GM12892 (cell line): ENCODE data around the gene TNC.

Experiments used
- DNase-seq: peaks from one replicate; pipeline ENCODE4 v3.0.0; 2011; ENCODE audit not compliant: insufficient read length
- FAIRE-seq: peaks from 2 replicates; lab custom pipeline; 2011; peaks lifted over from hg19 to GRCh38; lab: Jason Lieb, UNC
- POLR2A ChIP-seq: IDR thresholded peaks from 2 replicates; pipeline ENCODE4 v1.6.1; 2011; ENCODE audit warnings: low read depth, low read length, control low read depth
- POLR2AphosphoS5 ChIP-seq: IDR thresholded peaks from 2 replicates; pipeline ENCODE4 v1.6.1; 2011; ENCODE audit warnings: low read depth, low read length, control low read depth
- TAF1 ChIP-seq: IDR thresholded peaks from 2 replicates; pipeline ENCODE4 v1.6.1; 2011; ENCODE audit warnings: low read depth, mild to moderate bottlenecking, control low read depth, low read length, borderline replicate concordance

The TNC gene

DNA sequence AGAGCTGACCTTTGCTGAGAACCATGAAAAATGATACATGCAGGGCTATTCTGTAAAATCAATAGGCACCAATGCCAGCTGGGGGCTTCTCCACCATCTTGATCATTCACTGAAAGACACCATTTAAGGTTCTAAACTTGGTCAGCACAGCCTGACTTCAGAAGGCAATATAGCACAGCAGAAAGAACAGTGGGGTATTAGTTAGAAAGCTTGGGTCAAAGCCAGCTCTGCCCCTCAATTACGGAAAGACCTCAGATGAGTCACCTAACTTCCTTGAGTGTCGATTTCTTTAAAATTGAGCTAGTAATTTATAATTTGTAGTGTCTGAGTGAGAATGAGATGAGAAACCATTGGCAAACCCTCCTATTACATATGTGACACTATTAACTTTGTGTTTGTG is 3.4 kb downstream of the TNC start:
- TF ChIP-seq TAF1 (no peak), POLR2AphosphoS5 (no peak)
- FAIRE-seq (no peak), DNase-seq (no peak)

- no peak for FAIRE-seq
- TF ChIP-seq TAF1 (no peak), POLR2AphosphoS5 (no peak), POLR2A (no peak)
- DNase-seq: no peak
These were observed 3.9 kb downstream of the TNC start for GRCh38 chr9:115114084-115114483.

- DNase-seq (no peak), FAIRE-seq (no peak)
- TF ChIP-seq TAF1 (no peak), POLR2AphosphoS5 (no peak), POLR2A (no peak)
These were observed 6.1 kb downstream of the TNC start for GRCh38 chr9:115111874-115112273.

- DNase-seq: no peak
- FAIRE-seq: no peak
- TF ChIP-seq POLR2AphosphoS5 (no peak), TAF1 (no peak), POLR2A (no peak)
These were observed 8.5 kb downstream of the TNC start for GRCh38 chr9:115109486-115109885.

DNA sequence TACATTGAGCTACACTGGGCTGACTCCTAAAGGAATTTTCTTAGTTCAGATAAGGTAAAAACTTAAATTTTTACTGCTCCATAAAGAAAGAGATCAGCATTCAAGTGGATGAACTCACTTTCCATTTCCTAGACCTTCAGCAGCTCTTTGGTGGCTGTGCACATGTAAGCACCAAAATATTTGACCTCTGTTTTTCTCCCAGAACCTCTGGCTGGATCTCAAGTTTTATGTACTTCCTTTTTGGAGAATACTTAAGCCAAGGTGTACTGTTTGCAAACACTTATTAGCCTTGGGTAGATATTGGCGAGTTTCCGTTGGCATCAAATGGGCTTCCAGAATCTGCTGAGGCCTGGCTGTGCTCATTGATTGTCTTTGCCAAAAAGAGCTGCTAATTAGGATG is 10.3 kb downstream of the TNC start:
- DNase-seq: no peak
- no peak for TF ChIP-seq TAF1
- TF ChIP-seq POLR2A: no peak
- no peak for TF ChIP-seq POLR2AphosphoS5
- FAIRE-seq: no peak

GRCh38 chr9:115106642-115107041 is 11.3 kb downstream of the TNC start:
- DNase-seq (no peak), FAIRE-seq (no peak)
- TF ChIP-seq TAF1 (no peak), POLR2AphosphoS5 (no peak), POLR2A (no peak)

DNA sequence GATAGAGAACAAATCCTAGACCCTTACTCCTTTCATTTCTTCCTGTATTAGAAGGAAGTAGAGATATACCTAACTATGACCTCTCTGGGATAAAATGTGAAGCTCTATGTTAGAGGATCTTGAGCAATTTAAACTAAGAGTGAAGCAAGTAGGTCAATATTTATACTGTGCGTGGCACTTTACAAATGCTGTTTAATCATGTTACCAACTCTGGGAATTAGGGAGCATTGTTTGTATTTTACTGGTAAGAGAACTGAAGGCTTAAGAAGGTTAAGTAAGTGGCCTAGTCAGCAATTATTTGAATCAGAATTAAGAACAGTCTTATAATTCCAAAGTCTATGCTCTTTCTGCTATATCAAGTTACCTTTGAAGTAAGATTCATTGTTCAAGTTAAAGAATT is 12.0 kb downstream of the TNC start:
- TF ChIP-seq POLR2A (no peak), POLR2AphosphoS5 (no peak), TAF1 (no peak)
- FAIRE-seq: no peak
- DNase-seq: no peak

DNA sequence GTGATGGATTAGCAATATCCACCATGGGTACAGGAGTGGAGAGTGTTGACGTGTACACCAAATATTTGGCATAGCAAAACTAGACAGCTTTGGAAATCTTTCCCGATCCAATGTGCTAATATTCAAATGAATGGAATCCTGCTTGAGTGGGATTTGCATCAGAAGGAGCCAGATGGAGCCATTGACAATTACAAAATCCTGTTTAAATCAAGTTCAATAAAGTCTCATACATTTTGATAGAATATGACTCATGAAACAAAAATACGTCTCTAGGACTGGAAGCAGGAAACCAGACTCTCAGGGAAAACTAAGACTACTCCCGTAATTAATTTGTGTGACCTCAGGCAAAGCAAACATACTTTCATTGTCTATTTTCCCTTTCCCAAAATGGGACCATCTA is 13.0 kb downstream of the TNC start:
- DNase-seq (no peak), FAIRE-seq (no peak)
- no peak for TF ChIP-seq TAF1
- no peak for TF ChIP-seq POLR2A
- TF ChIP-seq POLR2AphosphoS5: no peak

DNA sequence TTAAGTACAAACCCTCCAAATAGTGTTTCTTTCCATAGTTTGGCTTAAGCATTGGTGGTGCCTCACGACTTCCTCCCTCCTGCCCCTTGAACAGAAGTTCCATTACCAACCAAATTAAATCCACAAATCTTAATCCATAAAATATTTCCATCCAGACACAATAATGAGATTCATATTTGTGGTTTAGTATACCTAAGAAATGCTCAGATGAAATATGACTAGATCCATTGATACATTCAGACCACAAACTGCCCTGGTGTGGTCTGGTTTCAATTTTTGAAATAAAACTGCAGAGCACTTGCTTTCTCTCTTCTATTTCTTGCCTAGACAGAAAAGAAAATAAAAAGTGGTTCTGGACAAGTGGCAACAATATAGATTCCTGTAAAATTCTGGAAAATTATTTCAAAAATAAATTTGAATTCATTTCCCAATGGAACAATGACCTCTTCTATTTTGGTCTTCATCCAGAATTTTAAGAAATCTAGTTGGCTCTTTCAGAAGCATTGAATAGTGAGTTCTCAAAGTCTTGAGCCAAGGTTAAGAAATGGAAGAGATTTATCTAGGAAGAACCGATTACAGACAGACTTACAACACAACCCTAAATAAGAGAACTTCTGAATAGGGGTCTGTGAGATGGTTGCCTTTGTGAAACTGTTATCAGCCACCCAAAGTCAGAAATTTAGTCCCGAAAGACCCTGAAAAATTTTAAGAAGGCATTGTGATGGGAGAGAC is 14.0 kb downstream of the TNC start:
- TF ChIP-seq POLR2AphosphoS5: no peak
- no peak for TF ChIP-seq POLR2A
- TF ChIP-seq TAF1: no peak
- FAIRE-seq (no peak), DNase-seq (no peak)

DNA sequence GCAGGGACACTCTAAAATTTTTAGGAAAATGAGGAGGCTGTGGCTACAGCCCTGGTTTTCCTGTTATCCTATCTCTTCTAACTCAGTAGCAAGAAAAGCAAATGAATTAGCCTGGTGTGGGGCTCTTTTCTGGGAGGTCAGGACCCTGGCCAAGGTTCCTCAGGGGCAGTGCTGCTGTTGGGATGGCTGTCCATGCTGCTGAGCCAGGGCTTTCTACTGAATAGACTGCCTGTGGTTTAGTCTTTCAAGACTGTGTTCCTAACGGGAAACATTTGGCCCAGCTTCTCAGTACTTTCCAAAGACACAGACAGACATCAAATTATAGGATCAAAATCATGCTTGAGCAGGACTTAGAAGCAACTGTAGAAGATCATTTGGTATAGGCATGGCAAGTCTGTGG is 18.1 kb downstream of the TNC start:
- DNase-seq: no peak
- no peak for FAIRE-seq
- TF ChIP-seq TAF1 (no peak), POLR2AphosphoS5 (no peak), POLR2A (no peak)

DNA sequence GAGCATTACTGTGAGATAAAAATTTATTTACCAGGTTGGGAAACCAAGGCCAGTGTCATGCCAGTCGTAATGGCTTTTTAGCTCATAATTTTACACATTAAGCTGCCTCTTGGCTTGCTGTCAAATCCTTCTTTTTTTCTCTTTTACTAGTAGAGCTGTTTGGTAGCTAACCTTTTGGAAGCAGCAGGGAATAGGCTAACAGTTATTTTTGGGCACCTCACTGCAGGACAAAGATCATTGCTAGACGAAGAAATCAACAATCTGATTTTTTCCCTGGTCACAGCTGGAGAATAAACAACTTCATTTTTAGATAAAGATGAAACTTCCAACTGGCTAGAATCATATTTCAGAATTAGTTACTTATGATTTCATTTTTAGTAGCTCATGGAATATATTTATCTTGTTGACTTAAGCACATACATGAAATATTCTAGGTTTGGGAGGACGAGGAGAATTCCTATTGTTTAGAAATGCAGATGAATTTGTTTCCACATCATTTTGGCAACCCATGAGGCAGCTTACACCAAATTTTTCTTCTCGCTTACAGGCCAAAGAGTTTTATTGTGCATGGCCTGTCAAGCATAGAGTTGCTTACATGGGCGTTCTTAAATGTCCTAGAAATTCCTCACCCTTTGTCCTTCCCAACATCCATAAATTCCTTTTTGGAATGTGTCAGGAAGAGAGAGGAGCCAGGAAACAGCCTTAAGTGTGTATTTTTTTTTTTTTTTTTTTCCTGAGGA is 19.6 kb downstream of the TNC start:
- DNase-seq (no peak), FAIRE-seq (no peak)
- TF ChIP-seq TAF1 (no peak), POLR2A (no peak), POLR2AphosphoS5 (no peak)

GRCh38 chr9:115093520-115093919 is 24.4 kb downstream of the TNC start:
- DNase-seq: no peak
- TF ChIP-seq POLR2AphosphoS5 (no peak), POLR2A (no peak), TAF1 (no peak)
- FAIRE-seq: no peak

DNA sequence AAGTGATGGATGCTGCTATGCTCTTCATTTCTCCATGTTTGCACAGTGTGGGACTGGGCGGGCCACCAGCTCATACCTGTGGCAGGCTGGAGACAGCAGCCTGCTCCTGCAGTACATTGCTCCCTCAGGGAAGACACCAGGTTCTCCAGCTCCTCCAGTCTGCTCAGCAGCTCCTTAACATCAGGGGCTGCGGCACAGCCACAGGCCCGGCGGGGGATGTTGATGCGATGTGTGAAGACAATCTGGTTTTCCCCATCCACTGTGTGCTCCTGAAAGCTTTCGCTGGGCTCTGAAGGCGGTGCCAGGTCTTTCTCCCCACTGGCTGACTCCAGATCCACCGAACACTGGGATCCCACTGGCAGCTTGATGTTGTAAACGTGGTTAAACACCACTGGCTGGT is 27.5 kb downstream of the TNC start:
- no peak for DNase-seq
- FAIRE-seq: no peak
- TF ChIP-seq POLR2AphosphoS5 (no peak), TAF1 (no peak), POLR2A (no peak)

- DNase-seq: no peak
- no peak for FAIRE-seq
- no peak for TF ChIP-seq TAF1
- TF ChIP-seq POLR2A: no peak
- TF ChIP-seq POLR2AphosphoS5: no peak
These were observed 29.1 kb downstream of the TNC start for GRCh38 chr9:115088860-115089259.
